Activated T-cell treated with anti-CD3 and anti-CD28 coated beads for 1 hour (primary cell): ENCODE results near the gene ACSM6.
"Not testable (repeated sequence)": the region's sequence is repeated elsewhere in the genome, so short reads cannot be mapped to it uniquely, and the experiment has no call there.

ENCODE experiments used
- DNase-seq: peaks from one replicate; pipeline ENCODE4 v3.0.0-alpha.2; 2020; ENCODE audit warnings: low read depth

The ACSM6 gene

DNA sequence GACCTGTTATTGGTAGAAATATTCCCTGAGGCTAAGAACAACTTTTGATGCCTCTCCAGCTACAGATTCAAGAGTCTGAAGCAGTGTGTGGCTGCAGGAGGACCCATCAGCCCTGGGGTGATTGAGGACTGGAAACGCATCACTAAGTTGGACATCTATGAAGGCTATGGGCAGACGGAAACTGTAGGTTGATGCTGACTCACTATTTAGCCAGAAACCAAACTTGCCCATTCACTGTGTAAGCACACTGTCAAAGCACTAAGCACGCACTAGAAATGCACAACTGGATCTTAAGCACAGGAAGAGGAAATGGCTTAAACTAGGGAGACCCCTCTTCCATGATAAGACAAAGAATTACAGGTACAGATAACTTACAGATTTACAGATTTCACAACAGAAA is 20.8 kb downstream of the ACSM6 start:
- no peak for DNase-seq

DNA sequence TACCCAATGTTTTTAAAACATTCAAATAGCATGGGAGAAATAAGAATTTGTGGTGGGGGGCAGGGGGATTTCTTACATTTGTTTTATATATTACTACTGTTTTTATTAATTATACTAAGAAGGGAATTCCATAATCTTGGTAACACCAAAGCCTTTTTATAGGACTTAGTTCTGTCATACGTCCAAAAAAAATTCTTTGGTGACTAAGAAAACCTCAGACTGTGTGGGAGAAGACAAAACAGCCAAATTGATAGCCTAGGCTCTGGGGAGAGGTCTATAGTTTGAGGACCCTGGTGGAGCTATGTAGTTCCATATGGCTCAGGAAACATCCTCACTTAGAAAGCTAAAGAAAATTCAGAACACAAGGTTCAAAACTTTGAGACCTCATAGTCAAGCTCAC is 23.4 kb downstream of the ACSM6 start:
- DNase-seq, result no peak

- DNase-seq, result no peak
Measured at GRCh38 chr10:95220539-95220938, 26.5 kb downstream of the ACSM6 start.

GRCh38 chr10:95221124-95221523 is 27.1 kb downstream of the ACSM6 start:
- DNase-seq, result no peak

DNA sequence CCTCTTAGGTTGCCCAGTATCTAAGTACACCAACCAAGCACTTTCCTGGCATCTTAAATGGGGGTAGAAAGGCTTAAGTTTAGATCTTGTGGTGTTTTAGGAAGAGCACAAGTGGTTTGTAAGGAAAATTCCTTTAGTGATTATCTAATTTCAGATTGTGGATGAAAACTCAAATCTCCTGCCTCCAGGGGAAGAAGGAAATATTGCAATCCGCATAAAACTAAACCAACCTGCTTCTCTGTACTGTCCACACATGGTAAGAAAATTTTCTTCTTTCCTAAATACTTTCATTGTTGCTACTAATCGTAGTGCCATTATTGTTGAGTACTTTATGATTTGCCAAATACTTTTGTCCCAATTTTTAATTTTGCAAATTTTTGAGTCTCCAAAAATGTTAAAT is 31.1 kb downstream of the ACSM6 start:
- no peak for DNase-seq

- DNase-seq, result not testable (repeated sequence)
Measured at GRCh38 chr10:95228934-95229723, 35.1 kb downstream of the ACSM6 start.

GRCh38 chr10:95229724-95230627 is 35.9 kb downstream of the ACSM6 start:
- no peak for DNase-seq

GRCh38 chr10:95230677-95231586 is 36.9 kb downstream of the ACSM6 start:
- DNase-seq, result peak; percentile 30

- no peak for DNase-seq
Measured at GRCh38 chr10:95233377-95234034, 39.5 kb downstream of the ACSM6 start.

DNA sequence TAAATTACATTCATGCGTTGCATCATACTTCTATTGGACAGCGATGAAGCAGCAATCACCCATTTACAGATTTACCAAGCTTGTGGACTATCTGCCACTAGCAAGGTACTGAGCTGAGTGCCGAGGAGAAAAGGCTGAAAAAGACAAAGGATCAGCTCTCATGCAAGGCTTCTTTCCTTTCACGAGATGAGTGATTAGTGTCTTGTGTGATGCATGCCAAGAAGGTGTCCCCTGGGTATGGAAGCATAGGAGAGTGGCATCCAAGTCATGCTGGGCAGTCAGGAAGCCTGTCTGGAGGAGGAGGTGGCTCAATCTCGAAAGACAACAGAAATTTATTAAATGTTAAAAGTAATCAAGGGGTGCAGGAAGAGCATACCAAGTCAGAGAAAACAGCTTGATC is 40.9 kb downstream of the ACSM6 start:
- no peak for DNase-seq

GRCh38 chr10:95235676-95236067 is 41.6 kb downstream of the ACSM6 start:
- DNase-seq, result no peak

- DNase-seq, result no peak
Measured at GRCh38 chr10:95236068-95236903, 42.2 kb downstream of the ACSM6 start.

DNA sequence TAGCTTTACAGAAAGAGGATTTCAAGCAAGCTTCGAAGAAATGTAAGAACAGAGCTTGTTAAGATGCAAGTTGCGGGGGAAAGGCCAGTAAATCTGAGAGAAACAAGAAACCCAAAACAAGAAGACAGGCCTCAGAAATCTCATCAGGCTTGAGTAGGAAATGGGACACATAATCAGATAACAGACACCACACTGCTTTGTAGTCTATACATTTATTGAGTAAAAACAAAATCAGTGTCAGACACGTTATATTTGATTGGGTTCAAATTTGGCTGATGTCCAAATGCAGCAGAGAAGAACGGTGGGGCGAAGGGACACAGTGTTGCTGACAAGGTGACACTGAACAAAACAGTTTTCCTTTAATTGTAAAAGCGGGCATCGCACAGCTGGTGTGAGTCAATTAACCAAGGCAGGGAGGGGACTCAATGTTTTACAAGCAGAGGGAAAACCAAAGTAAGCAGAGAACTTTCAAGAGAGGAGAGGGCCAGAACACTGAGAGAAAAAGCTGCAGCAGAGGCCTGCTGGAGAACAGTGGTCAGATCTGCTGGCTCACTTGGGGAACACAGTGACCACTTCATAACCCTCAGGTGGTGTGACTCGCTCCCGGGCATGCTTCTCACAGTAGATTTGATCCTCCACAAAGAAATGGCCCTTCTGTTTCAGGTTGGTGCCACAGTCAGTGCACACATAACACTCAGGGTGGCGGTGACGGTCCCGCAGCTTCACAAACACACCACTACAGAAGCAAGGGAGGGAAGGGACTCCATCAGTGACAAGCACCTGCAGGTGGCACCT is 43.5 kb downstream of the ACSM6 start:
- no peak for DNase-seq

DNA sequence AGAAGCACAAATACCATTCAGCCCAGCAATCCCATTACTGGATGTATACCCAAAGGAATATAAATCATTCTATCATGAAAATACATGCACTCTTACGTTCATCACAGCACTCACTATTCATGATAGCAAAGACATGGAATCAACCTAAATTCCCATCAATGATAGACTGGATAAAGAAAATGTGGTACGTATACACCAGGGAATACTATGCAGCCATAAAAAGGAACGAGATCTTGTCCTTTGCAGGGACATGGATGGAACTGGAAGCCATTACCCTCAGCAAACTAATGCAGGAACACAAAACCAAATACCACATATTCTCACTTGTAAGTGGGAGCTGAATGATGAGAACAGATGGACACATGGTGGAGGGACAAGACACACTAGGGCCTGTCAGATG is 46.1 kb downstream of the ACSM6 start:
- DNase-seq, result not testable (repeated sequence)

DNA sequence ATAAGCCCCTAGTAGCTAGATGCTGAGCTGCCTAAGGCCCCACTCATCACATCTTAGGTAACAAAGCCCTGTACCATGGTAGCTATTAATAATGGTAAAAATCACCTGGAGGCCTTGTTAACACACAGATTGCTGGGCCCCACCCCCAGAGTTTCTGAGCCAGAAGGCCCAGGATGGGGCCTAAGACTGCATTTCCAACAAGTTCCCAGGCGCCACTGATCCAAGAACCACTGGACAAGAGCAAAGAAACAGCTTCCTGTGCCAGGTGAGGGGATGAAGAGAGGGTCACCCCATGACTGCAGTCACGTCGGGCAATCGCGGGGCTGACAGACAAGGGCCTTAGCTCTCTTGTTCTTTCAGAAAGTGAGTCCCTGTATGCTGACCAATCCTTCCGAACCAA is 46.8 kb downstream of the ACSM6 start:
- no peak for DNase-seq

DNA sequence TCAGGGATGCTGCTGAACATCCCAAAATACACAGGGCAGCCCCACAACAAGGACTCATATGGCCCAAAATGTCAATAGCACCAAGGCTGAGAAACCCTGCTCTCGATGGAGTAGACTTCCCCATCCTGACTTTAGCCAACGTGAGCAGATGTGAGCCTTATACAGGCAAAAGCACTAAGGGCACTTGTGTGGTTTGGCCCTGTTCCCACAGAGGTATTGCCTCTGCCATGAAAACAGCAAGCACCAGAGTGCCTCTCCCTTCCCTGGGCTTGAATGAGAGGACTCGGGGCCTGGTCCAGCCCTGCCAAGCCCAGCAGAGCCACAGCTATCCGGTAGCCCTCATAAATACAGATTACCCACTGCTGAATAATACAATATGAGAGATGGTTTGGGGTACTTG is 47.5 kb downstream of the ACSM6 start:
- no peak for DNase-seq

- no peak for DNase-seq
Measured at GRCh38 chr10:95242581-95243317, 48.7 kb downstream of the ACSM6 start.

GRCh38 chr10:95243318-95243617 is 49.2 kb downstream of the ACSM6 start:
- no peak for DNase-seq

- DNase-seq, result no peak
Measured at GRCh38 chr10:95244152-95244551, 50.1 kb downstream of the ACSM6 start.
